B cell (primary cell): Measurements from ENCODE around the gene NR4A1. TPM values are rescaled to one million over a fixed set of nuclear protein-coding genes. Genes with fewer than 3 reads are reported as not detected.
"Not testable (repeated sequence)": the region's sequence is repeated elsewhere in the genome, so short reads cannot be mapped to it uniquely, and the experiment has no call there.

Experiments used
- ATAC-seq: fragments of 200-7000 bp; cut with Tn5 transposase; one replicate; pipeline ENCODE4 v1.10.0; 2021; ENCODE audit warnings: low read depth, mild to moderate bottlenecking, moderate number of reproducible peaks, moderate library complexity
- CTCF ChIA-PET: fragments of 350-600 bp; sonication (Branson Sonifier 250); formaldehyde crosslinking; loops from one replicate; lab custom pipeline; 2021; ENCODE audit warnings: antibody characterized with exemption, inconsistent platforms; lab: Charles Lee
- POLR2A ChIA-PET: fragments of 350-600 bp; sonication (Branson Sonifier 250); formaldehyde crosslinking; loops from one replicate; lab custom pipeline; 2021; ENCODE audit warnings: antibody characterized with exemption; lab: Charles Lee
- DNase-seq: peaks from one replicate; pipeline ENCODE4 v3.0.0; 2013
- H2AFZ ChIP-seq: 2 replicates; pipeline ENCODE4 v1.6.1; 2012; ENCODE audit warnings: mild to moderate bottlenecking, low read depth, low read length; ENCODE audit not compliant: insufficient read depth, poor library complexity, severe bottlenecking
- H3K27ac ChIP-seq, 2 donors: 1 replicate in 1 of 2; 2 replicates in 1 of 2; pipeline ENCODE4 v1.5.1; 2012 to 2013; ENCODE audit warnings: low read length in 2 of 2, mild to moderate bottlenecking in 2 of 2, moderate library complexity in 1 of 2
- H3K27me3 ChIP-seq, 4 experiments: fragments of 200-600 bp in 1 of 4; sonication (generic) in 1 of 4; replicated peaks in 1 of 4; 1 replicate in 2 of 4; 2 replicates in 2 of 4; pipeline versions ENCODE4 v1.6.1 to v1.7.0; 2013 to 2016; ENCODE audit warnings: low read length in 3 of 4, mild to moderate bottlenecking in 2 of 4, mixed read lengths in 1 of 4, moderate library complexity in 1 of 4; ENCODE audit not compliant: insufficient read depth in 4 of 4, control insufficient read depth in 3 of 4; ENCODE audit errors: control extremely low read depth in 1 of 4
- H3K36me3 ChIP-seq, 2 experiments: replicated peaks in 1 of 2; 1 replicate in 1 of 2; 2 replicates in 1 of 2; pipeline versions ENCODE4 v1.6.1 to v1.7.1; 2013; ENCODE audit warnings: low read length in 1 of 2; ENCODE audit not compliant: insufficient read depth in 2 of 2, control insufficient read depth in 1 of 2; ENCODE audit errors: control extremely low read depth in 1 of 2, extremely low read depth in 1 of 2
- H3K4me1 ChIP-seq, 2 donors: fragments of 200-600 bp in 1 of 2; sonication (generic) in 1 of 2; 1 replicate in 1 of 2; 2 replicates in 1 of 2; pipeline versions ENCODE4 v1.5.1 to v1.6.1; 2013 to 2017; ENCODE audit warnings: low read length in 2 of 2; ENCODE audit not compliant: control insufficient read depth in 2 of 2, insufficient read depth in 2 of 2
- H3K4me2 ChIP-seq: replicated peaks from 2 replicates; pipeline ENCODE3; 2012; ENCODE audit warnings: mild to moderate bottlenecking, low read depth, low read length; ENCODE audit not compliant: poor library complexity, severe bottlenecking
- H3K4me3 ChIP-seq, 5 experiments: fragments of 200-600 bp in 1 of 5; sonication (generic) in 1 of 5; 1 replicate in 3 of 5; 2 replicates in 2 of 5; pipeline versions ENCODE4 v1.5.1 to v1.7.0; 2011 to 2016; ENCODE audit warnings: low read length in 4 of 5, mild to moderate bottlenecking in 4 of 5, low read depth in 2 of 5, control low read depth in 1 of 5, moderate library complexity in 1 of 5; ENCODE audit not compliant: insufficient read depth in 1 of 5; ENCODE audit errors: control extremely low read depth in 1 of 5, extremely low read depth in 1 of 5
- H3K79me2 ChIP-seq: fragments of 200-600 bp; sonication (generic); one replicate; pipeline ENCODE4 v1.6.0; 2016; ENCODE audit warnings: low read length; ENCODE audit not compliant: control insufficient read depth, insufficient read depth
- H3K9ac ChIP-seq: fragments of 200-600 bp; sonication (generic); 2 replicates; pipeline ENCODE4 v1.6.1; 2017; ENCODE audit warnings: mild to moderate bottlenecking, low read length, moderate library complexity
- H3K9me3 ChIP-seq, 3 donors: one replicate each; pipeline versions ENCODE4 v1.6.1 to v1.7.1; 2013; ENCODE audit warnings: low read length in 2 of 3; ENCODE audit not compliant: control insufficient read depth in 2 of 3, insufficient read depth in 1 of 3; ENCODE audit errors: control extremely low read depth in 1 of 3
- H4K20me1 ChIP-seq: 2 replicates; pipeline ENCODE4 v1.6.0; 2012; ENCODE audit warnings: mild to moderate bottlenecking, low read length; ENCODE audit not compliant: insufficient read depth, control insufficient read depth, poor library complexity, severe bottlenecking
- H3K27ac Mint-ChIP-seq: one replicate; pipeline ENCODE4 v1.8.0; 2021; ENCODE audit warnings: mixed read lengths
- H3K27me3 Mint-ChIP-seq: one replicate; pipeline ENCODE4 v1.8.0; 2021; ENCODE audit warnings: mixed read lengths
- H3K4me1 Mint-ChIP-seq: one replicate; pipeline ENCODE4 v1.8.0; 2021; ENCODE audit warnings: mixed read lengths
- H3K4me3 Mint-ChIP-seq: one replicate; pipeline ENCODE4 v1.8.0; 2021; ENCODE audit warnings: mixed read lengths
- H3K9me3 Mint-ChIP-seq: one replicate; pipeline ENCODE4 v1.8.0; 2022; ENCODE audit warnings: mixed read lengths; ENCODE audit not compliant: insufficient read depth
- CTCF ChIP-seq: fragments of 200-600 bp; IDR thresholded peaks from one replicate; pipeline ENCODE4 v1.8.0; 2022; ENCODE audit warnings: antibody characterized with exemption, mild to moderate bottlenecking
- EZH2 ChIP-seq: IDR thresholded peaks from 2 replicates; pipeline ENCODE4 v1.6.1; 2012; ENCODE audit warnings: borderline replicate concordance, low read depth, mild to moderate bottlenecking, moderate library complexity, low read length; ENCODE audit not compliant: insufficient read depth, poor library complexity, severe bottlenecking
- WGBS: methylation state at CpG from one replicate; pipeline ENCODE4 v1.1.5; 2013; ENCODE audit warnings: missing lambda C conversion rate; ENCODE audit not compliant: insufficient coverage; 5-methylcytosine and 5-hydroxymethylcytosine counted together
- intact Hi-C: fragments of 100-400 bp; cut with micrococcal nuclease; formaldehyde crosslinking; loops from one replicate; pipeline ENCODE4 v1.10.0; 2022
- polyA plus RNA-seq: library from polyadenylated mRNA; depleted of rRNA; stranded (reverse); fragments of >200 nt; gene quantifications from 2 replicates; pipeline ENCODE4 v1.2.3, GENCODE V29; 2012
- total RNA-seq, 2 donors: library from RNA; stranded (reverse); fragments of 120-200 nt in 1 of 2; gene quantifications; 1 replicate in 1 of 2; 2 replicates in 1 of 2; pipeline versions ENCODE4 v1.2.3 to v1.2.4, GENCODE V29; 2013 to 2022

NR4A1 gene
- total and polyA plus RNA-seq, 2 donors (not counting 1 experiment from before 2014, with no cell fraction given): 43.2 to 470 TPM

GRCh38 chr12:52097045-52097666 lies 45.9 kb downstream of the NR4A1 start:
- H3K36me3 ChIP-seq: no peaks in the 10 kb centered on the region
- no peak for DNase-seq
- no peaks in the 10 kb centered on the region for H3K9me3 Mint-ChIP-seq
- H3K4me1 Mint-ChIP-seq: no peaks in the 10 kb centered on the region
- H3K27me3 Mint-ChIP-seq: peaks cover 40% of the 10 kb centered on the region
- no peak overlapping the region for H3K4me2 ChIP-seq
- TF ChIP-seq CTCF (no peak), EZH2 (no peak)
- POLR2A ChIA-PET: no interaction called here
- no peaks in the 10 kb centered on the region for H3K4me1 ChIP-seq
- H3K4me3 ChIP-seq: no peak overlapping the region
- no peak overlapping the region for H3K27ac ChIP-seq
- 84% methylated on average over 5 of the region's 21 CpGs for WGBS
- no peaks in the 10 kb centered on the region for H3K79me2 ChIP-seq
- H2AFZ ChIP-seq: no peak overlapping the region
- no peak overlapping the region for H3K4me3 Mint-ChIP-seq
- H3K27ac Mint-ChIP-seq: no peak overlapping the region
- CTCF ChIA-PET: interaction anchor here (1.0 kb wide), 1 partner anchor 72 kb away, joined by 4 read pairs; no protein-coding TSS in a partner anchor
- no peak for ATAC-seq
- H3K9me3 ChIP-seq: no peaks in the 10 kb centered on the region
- no peak overlapping the region for H3K9ac ChIP-seq
- intact Hi-C loops: no loop called here
- H4K20me1 ChIP-seq: no peaks in the 10 kb centered on the region
- peaks cover 0 to 11% (median 4%) of the 10 kb centered on the region in 4 experiments for H3K27me3 ChIP-seq

GRCh38 chr12:52104431-52105089 lies 53.3 kb downstream of the NR4A1 start:
- Histone ChIP-seq H3K9ac (peak overlapping the region; percentile 26), H3K4me2 (peak overlapping the region; percentile 44), H3K4me1 (peaks cover 14 to 16% of the 10 kb centered on the region in 2 donors)
- peak; percentile 55 for DNase-seq
- CTCF ChIA-PET: interaction anchor here (0.7 to 4.0 kb wide), 7 partner anchors 13 to 121 kb away, joined by 3 to 19 read pairs (median 4); no protein-coding TSS in a partner anchor
- H3K9me3 ChIP-seq, ATAC-seq, H3K9me3 Mint-ChIP-seq, H3K4me3 ChIP-seq, H3K36me3 ChIP-seq, H2AFZ ChIP-seq, H4K20me1 ChIP-seq, POLR2A ChIA-PET, H3K27ac ChIP-seq, intact Hi-C loops, H3K79me2 ChIP-seq, H3K27me3 ChIP-seq: not testable (repeated sequence)
- 38% methylated on average over 5 of the region's 10 CpGs for WGBS
- Mint-ChIP-seq H3K4me3 (peak overlapping the region; percentile 81), H3K27me3 (peaks cover 13% of the 10 kb centered on the region), H3K4me1 (peaks cover 18% of the 10 kb centered on the region), H3K27ac (peak overlapping the region; percentile 74)

Other genes with a start within 250 kb of the NR4A1 start
- 0.79 and 1.0 TPM in 2 replicates for gene FIGNL2, start 202.7 kb upstream of the NR4A1 start, total RNA-seq
- 0.16 and 0.26 TPM in 2 replicates for gene FIGNL2, start 202.7 kb upstream of the NR4A1 start, polyA plus RNA-seq
- gene ANKRD33, start 163.3 kb upstream of the NR4A1 start, total RNA-seq: not detected in 2 replicates
- not detected in 2 replicates for gene ANKRD33, start 163.3 kb upstream of the NR4A1 start, polyA plus RNA-seq
- not detected in 2 replicates for gene ACVRL1, start 143.9 kb upstream of the NR4A1 start, total RNA-seq
- gene ACVRL1, start 143.9 kb upstream of the NR4A1 start, polyA plus RNA-seq: not detected in 2 replicates
- gene ACVR1B, start 99.7 kb upstream of the NR4A1 start, total RNA-seq: 8.7 and 10.6 TPM in 2 replicates
- 3.2 and 3.4 TPM in 2 replicates for gene ACVR1B, start 99.7 kb upstream of the NR4A1 start, polyA plus RNA-seq
- 136 and 139 TPM in 2 replicates for gene TAMALIN, start 44.5 kb upstream of the NR4A1 start, total RNA-seq
- 151 and 448 TPM in 2 replicates for gene TAMALIN, start 44.5 kb upstream of the NR4A1 start, polyA plus RNA-seq
- gene ATG101, start 18.5 kb downstream of the NR4A1 start, total RNA-seq: 19.4 and 20.0 TPM in 2 replicates
- gene ATG101, start 18.5 kb downstream of the NR4A1 start, polyA plus RNA-seq: 50.3 and 98.6 TPM in 2 replicates
- not detected in 2 replicates for gene SMIM41, start 28.3 kb downstream of the NR4A1 start, total RNA-seq
- 0.12 TPM in 1 of 2 replicates, not detected in the other for gene SMIM41, start 28.3 kb downstream of the NR4A1 start, polyA plus RNA-seq
- gene KRT80, start 140.6 kb downstream of the NR4A1 start, total RNA-seq: not detected in 2 replicates
- not detected in 2 replicates for gene KRT80, start 140.6 kb downstream of the NR4A1 start, polyA plus RNA-seq
- not detected in 2 replicates for gene KRT7, start 181.8 kb downstream of the NR4A1 start, total RNA-seq
- gene KRT7, start 181.8 kb downstream of the NR4A1 start, polyA plus RNA-seq: not detected in 2 replicates
- not detected in 2 replicates for gene KRT86, start 223.2 kb downstream of the NR4A1 start, total RNA-seq
- not detected in 2 replicates for gene KRT86, start 223.2 kb downstream of the NR4A1 start, polyA plus RNA-seq
- not detected in 2 replicates for gene KRT81, start 240.1 kb downstream of the NR4A1 start, total RNA-seq
- gene KRT81, start 240.1 kb downstream of the NR4A1 start, polyA plus RNA-seq: not detected in 2 replicates